Activated CD4-positive, alpha-beta T cell treated with anti-CD3 and anti-CD28 coated beads for 36 hours (primary cell): Measurements from ENCODE around the gene CXCL16. TPM values are rescaled to one million over a fixed set of nuclear protein-coding genes. Genes with fewer than 3 reads are reported as not detected.
A peak's percentile ranks its signal among the peaks of the same experiment; 100 is the strongest.
"Not testable (repeated sequence)": the region's sequence is repeated elsewhere in the genome, so short reads cannot be mapped to it uniquely, and the experiment has no call there.

Experiments used
- ATAC-seq: fragments of 200-7000 bp; cut with Tn5 transposase; one replicate; pipeline ENCODE4 v1.10.0; 2021; ENCODE audit warnings: mild to moderate bottlenecking, moderate library complexity
- CTCF ChIA-PET: fragments of 350-600 bp; sonication (Branson Sonifier 250); formaldehyde crosslinking; loops from one replicate; lab custom pipeline; 2021; ENCODE audit warnings: antibody characterized with exemption; lab: Charles Lee
- POLR2A ChIA-PET: fragments of 350-600 bp; sonication (Branson Sonifier 250); formaldehyde crosslinking; loops from one replicate; lab custom pipeline; 2021; ENCODE audit warnings: antibody characterized with exemption, inconsistent platforms; lab: Charles Lee
- DNase-seq: peaks from one replicate; pipeline ENCODE4 v3.0.0-alpha.2; 2020
- H3K27ac Mint-ChIP-seq: one replicate; pipeline ENCODE4 v1.8.0; 2021; ENCODE audit warnings: mixed read lengths
- H3K27me3 Mint-ChIP-seq: one replicate; pipeline ENCODE4 v1.8.0; 2021; ENCODE audit warnings: mixed read lengths
- H3K36me3 Mint-ChIP-seq: one replicate; pipeline ENCODE4 v1.8.0; 2021; ENCODE audit warnings: low read depth, mixed read lengths
- H3K4me1 Mint-ChIP-seq: one replicate; pipeline ENCODE4 v1.8.0; 2021; ENCODE audit warnings: mixed read lengths
- H3K4me3 Mint-ChIP-seq: one replicate; pipeline ENCODE4 v1.8.0; 2021; ENCODE audit warnings: mild to moderate bottlenecking, moderate library complexity, mixed read lengths
- H3K9me3 Mint-ChIP-seq: one replicate; pipeline ENCODE4 v1.8.0; 2021; ENCODE audit warnings: low read depth, mixed read lengths
- intact Hi-C, 2 experiments: fragments of 100-400 bp; cut with DNase I in 1 of 2; cut with micrococcal nuclease in 1 of 2; formaldehyde crosslinking; loops; one replicate each; pipeline versions ENCODE4 v1.14.2 to v1.15.1; 2022 to 2024; cut with DNase I, micrococcal nuclease
- total RNA-seq, 2 experiments: library from RNA; stranded (reverse); gene quantifications; one replicate each; pipeline ENCODE4 v1.2.3, GENCODE V29; 2021

The CXCL16 gene
- total RNA-seq, 2 experiments from 2014 or later = 1.7 to 2.5 TPM

- peak; percentile 38 for DNase-seq
- Mint-ChIP-seq H3K36me3 (peaks cover 30% of the 10 kb centered on the region), H3K27ac (peak overlapping the region; percentile 92), H3K9me3 (no peaks in the 10 kb centered on the region), H3K27me3 (no peaks in the 10 kb centered on the region), H3K4me3 (peak overlapping the region; percentile 30), H3K4me1 (peaks cover 50% of the 10 kb centered on the region)
- ChIA-PET CTCF (no interaction called here), POLR2A (no interaction called here)
- intact Hi-C loops = loop anchor here in 1 of 2 experiments (5.0 kb wide), 1 partner anchor 129 kb away; no protein-coding TSS in a partner anchor
- ATAC-seq = peak; percentile 95
These were observed 43.3 kb downstream of the CXCL16 start for GRCh38 chr17:4696437-4696805.

- H3K4me1 Mint-ChIP-seq = peaks cover 52% of the 10 kb centered on the region
- H3K27ac Mint-ChIP-seq = no peak overlapping the region
- no peaks in the 10 kb centered on the region for H3K9me3 Mint-ChIP-seq
- H3K36me3 Mint-ChIP-seq = peaks cover 56% of the 10 kb centered on the region
- DNase-seq (no peak), ATAC-seq (no peak)
- CTCF ChIA-PET = no interaction called here
- no peaks in the 10 kb centered on the region for H3K27me3 Mint-ChIP-seq
- intact Hi-C loops = no loop called here
- POLR2A ChIA-PET = no interaction called here
- H3K4me3 Mint-ChIP-seq = no peak overlapping the region
These were observed 46.3 kb downstream of the CXCL16 start for GRCh38 chr17:4693416-4693815.

GRCh38 chr17:4691686-4692085 lies 48.0 kb downstream of the CXCL16 start:
- peaks cover 62% of the 10 kb centered on the region for H3K36me3 Mint-ChIP-seq
- intact Hi-C loops = no loop called here
- no peaks in the 10 kb centered on the region for H3K27me3 Mint-ChIP-seq
- no peaks in the 10 kb centered on the region for H3K9me3 Mint-ChIP-seq
- POLR2A ChIA-PET = no interaction called here
- CTCF ChIA-PET = interaction anchor here (1.6 kb wide), 1 partner anchor 10 kb away, joined by 10 read pairs; no protein-coding TSS in a partner anchor
- no peak overlapping the region for H3K27ac Mint-ChIP-seq
- no peak for DNase-seq
- ATAC-seq = no peak
- H3K4me3 Mint-ChIP-seq = no peak overlapping the region
- peaks cover 42% of the 10 kb centered on the region for H3K4me1 Mint-ChIP-seq

GRCh38 chr17:4690745-4691144 lies 49.0 kb downstream of the CXCL16 start:
- POLR2A ChIA-PET = no interaction called here
- H3K36me3 Mint-ChIP-seq = peaks cover 60% of the 10 kb centered on the region

GRCh38 chr17:4689872-4690271 lies 49.9 kb downstream of the CXCL16 start:
- peaks cover 30% of the 10 kb centered on the region for H3K4me1 Mint-ChIP-seq
- ATAC-seq, DNase-seq, H3K4me3 Mint-ChIP-seq, POLR2A ChIA-PET, H3K27ac Mint-ChIP-seq, H3K27me3 Mint-ChIP-seq, intact Hi-C loops, H3K9me3 Mint-ChIP-seq: not testable (repeated sequence)
- CTCF ChIA-PET = interaction anchor here (1.6 kb wide), 1 partner anchor 12 kb away, joined by 10 read pairs; no protein-coding TSS in a partner anchor
- H3K36me3 Mint-ChIP-seq = peaks cover 64% of the 10 kb centered on the region

More at GRCh38 chr17:4690745-4691144, 49.0 kb downstream of the CXCL16 start:
- H3K9me3 Mint-ChIP-seq = no peaks in the 10 kb centered on the region
- H3K27ac Mint-ChIP-seq = peak overlapping the region; percentile 20
- CTCF ChIA-PET = interaction anchor here (1.6 kb wide), 1 partner anchor 11 kb away, joined by 10 read pairs; no protein-coding TSS in a partner anchor
- no peaks in the 10 kb centered on the region for H3K27me3 Mint-ChIP-seq
- peak; percentile 47 for ATAC-seq
- intact Hi-C loops = no loop called here
- H3K4me3 Mint-ChIP-seq = no peak overlapping the region
- no peak for DNase-seq
- peaks cover 33% of the 10 kb centered on the region for H3K4me1 Mint-ChIP-seq

- CTCF ChIA-PET = interaction anchor here (0.6 kb wide), 1 partner anchor 313 kb away, joined by 3 read pairs; the partner anchor contains the start of gene INCA1
These were observed 56.0 kb downstream of the CXCL16 start for GRCh38 chr17:4683739-4684138.

More at GRCh38 chr17:4683739-4684138, 56.0 kb downstream of the CXCL16 start:
- POLR2A ChIA-PET = interaction anchor here (0.7 kb wide), 1 partner anchor 345 kb away, joined by 7 read pairs; no protein-coding TSS in a partner anchor
- peaks cover 62% of the 10 kb centered on the region for H3K36me3 Mint-ChIP-seq
- H3K27me3 Mint-ChIP-seq, H3K9me3 Mint-ChIP-seq, H3K4me3 Mint-ChIP-seq, ATAC-seq, DNase-seq, intact Hi-C loops, H3K4me1 Mint-ChIP-seq, H3K27ac Mint-ChIP-seq: not testable (repeated sequence)

Other genes starting within 250 kb of the CXCL16 start
- under 1 TPM; 0.07 to 0.37 TPM for gene SPNS2, start 241.0 kb downstream of the CXCL16 start, total RNA-seq
- 100 to 1,000 TPM in 1 of 2 experiments, 10 to 100 TPM in 1; 97.7 to 144 TPM for gene MYBBP1A, start 184.5 kb downstream of the CXCL16 start, total RNA-seq
- gene GGT6, start 179.4 kb downstream of the CXCL16 start, total RNA-seq = not detected
- not detected for gene SMTNL2, start 155.4 kb downstream of the CXCL16 start, total RNA-seq
- gene ALOX15, start 98.2 kb downstream of the CXCL16 start, total RNA-seq = not detected
- 100 to 1,000 TPM in 1 of 2 experiments, 10 to 100 TPM in 1; 94.1 to 102 TPM for gene PELP1, start 35.8 kb downstream of the CXCL16 start, total RNA-seq
- gene ARRB2, start 29.3 kb downstream of the CXCL16 start, total RNA-seq = 100 to 1,000 TPM; 168 to 175 TPM
- gene MED11, start 8.5 kb downstream of the CXCL16 start, total RNA-seq = 10 to 100 TPM; 16.7 to 22.9 TPM
- gene ZMYND15, start 95 bp downstream of the CXCL16 start, total RNA-seq = under 1 TPM; 0.09 to 0.11 TPM
- gene TM4SF5, start 32.0 kb upstream of the CXCL16 start, total RNA-seq = not detected
- gene VMO1, start 46.4 kb upstream of the CXCL16 start, total RNA-seq = under 1 TPM; 0.30 TPM
- not detected for gene GLTPD2, start 49.0 kb upstream of the CXCL16 start, total RNA-seq
- 100 to 1,000 TPM; 111 to 155 TPM for gene PSMB6, start 56.2 kb upstream of the CXCL16 start, total RNA-seq
- gene PLD2, start 67.2 kb upstream of the CXCL16 start, total RNA-seq = 10 to 100 TPM; 12.3 to 14.1 TPM
- 10 to 100 TPM; 48.2 to 57.7 TPM for gene MINK1, start 93.4 kb upstream of the CXCL16 start, total RNA-seq
- 1 to 10 TPM; 2.6 to 2.8 TPM for gene C17orf107, start 159.6 kb upstream of the CXCL16 start, total RNA-seq
- gene CHRNE, start 163.2 kb upstream of the CXCL16 start, total RNA-seq = under 1 TPM; 0.59 to 0.84 TPM
- not detected for gene GP1BA, start 192.3 kb upstream of the CXCL16 start, total RNA-seq
- 10 to 100 TPM; 74.2 to 77.9 TPM for gene SLC25A11, start 200.1 kb upstream of the CXCL16 start, total RNA-seq
- gene RNF167, start 200.3 kb upstream of the CXCL16 start, total RNA-seq = 100 to 1,000 TPM; 147 to 189 TPM
- 1,000 to 10,000 TPM; 1,809 to 1,911 TPM for gene PFN1, start 208.6 kb upstream of the CXCL16 start, total RNA-seq
- 10 to 100 TPM; 32.0 to 32.9 TPM for gene ENO3, start 211.2 kb upstream of the CXCL16 start, total RNA-seq
- gene SPAG7, start 227.9 kb upstream of the CXCL16 start, total RNA-seq = 10 to 100 TPM; 61.4 to 69.4 TPM
- 100 to 1,000 TPM in 1 of 2 experiments, 10 to 100 TPM in 1; 98.2 to 124 TPM for gene CAMTA2, start 247.7 kb upstream of the CXCL16 start, total RNA-seq